HG03060 (cell line): ENCODE measurements around the gene SCAF4.
"Not testable (repeated sequence)": the region's sequence is repeated elsewhere in the genome, so short reads cannot be mapped to it uniquely, and the experiment has no call there.

Source experiments
- ATAC-seq: cut with Tn5 transposase; IDR thresholded peaks from one replicate; pipeline ENCODE4 v1.9.1; 2021; ENCODE audit warnings: low read depth, moderate number of reproducible peaks; ENCODE audit not compliant: unreplicated experiment

Gene SCAF4

DNA sequence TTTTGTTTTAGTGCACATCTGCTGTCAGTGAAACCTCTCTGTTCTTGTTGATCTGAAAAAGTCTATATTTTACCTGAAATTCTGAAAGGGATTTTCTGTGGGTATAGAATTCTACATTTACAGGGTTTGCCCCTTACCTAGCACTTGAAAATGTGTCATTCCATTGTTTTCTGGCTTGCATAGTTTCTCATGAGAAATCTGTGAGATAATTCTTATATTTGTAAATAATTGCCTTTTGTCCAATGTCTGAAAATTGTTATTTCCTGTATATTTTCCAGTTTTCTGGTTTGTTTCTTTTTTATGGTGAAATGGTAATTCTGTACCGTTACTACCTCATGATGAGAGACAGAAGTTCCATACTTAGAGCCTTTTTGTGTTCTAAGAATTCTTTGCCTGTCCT, 11.8 kb upstream of the SCAF4 start:
- no peak for ATAC-seq

DNA sequence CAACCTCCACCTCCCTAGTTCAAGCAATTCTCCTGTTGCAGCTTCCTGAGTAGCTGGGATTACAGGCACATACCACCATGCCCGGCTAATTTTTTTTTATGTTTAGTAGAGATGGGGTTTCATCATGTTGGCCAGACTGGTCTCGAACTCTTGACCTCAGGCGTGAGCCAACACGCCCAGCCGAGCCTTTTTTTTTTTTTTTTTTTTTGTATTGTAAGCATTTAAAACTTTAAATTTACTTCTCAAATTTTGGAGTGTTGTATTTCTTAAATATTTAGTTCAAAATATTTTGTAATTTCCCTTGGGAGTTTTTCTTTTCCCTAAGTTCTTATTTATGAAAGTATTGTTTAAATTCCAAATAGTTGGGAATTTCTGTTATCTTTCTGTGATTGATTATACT, 9.2 kb upstream of the SCAF4 start:
- no peak for ATAC-seq

DNA sequence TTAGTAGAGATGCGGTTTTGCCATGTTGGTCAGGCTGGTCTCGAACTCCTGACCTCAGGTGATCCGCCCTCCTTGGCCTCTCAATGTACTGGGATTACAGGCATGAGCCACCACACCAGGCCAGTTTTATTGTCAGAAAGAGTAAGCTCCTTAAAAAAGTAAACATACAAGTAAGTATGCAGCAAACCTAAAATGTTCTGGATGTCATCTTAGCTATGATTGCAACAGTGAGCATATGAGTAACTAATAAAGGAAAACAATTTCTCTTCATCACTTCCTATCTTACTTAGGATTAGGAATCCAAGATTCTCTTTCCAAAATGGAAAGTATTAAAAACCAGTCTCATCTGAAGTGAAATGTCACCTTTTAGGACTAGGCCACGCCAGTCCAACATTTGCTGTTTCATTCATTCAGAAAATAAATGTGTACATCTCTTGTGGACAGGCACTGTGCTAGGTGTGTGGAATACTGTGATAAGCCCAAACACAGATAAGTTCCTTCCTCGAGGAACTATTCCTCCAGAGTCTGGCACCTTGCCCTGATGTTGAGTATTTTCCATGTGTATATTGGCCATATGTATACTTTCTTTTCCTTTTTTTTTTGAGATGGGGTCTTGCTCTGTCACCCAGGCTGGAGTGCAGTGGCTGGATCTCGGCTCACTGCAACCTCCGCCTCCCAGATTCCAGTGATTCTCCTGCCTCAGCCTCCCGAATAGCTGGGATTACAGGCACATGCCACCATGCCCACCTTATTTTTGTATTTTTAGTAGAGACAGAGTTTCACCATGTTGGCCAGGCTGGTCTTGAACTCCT, 5.9 kb upstream of the SCAF4 start:
- ATAC-seq: not testable (repeated sequence)

DNA sequence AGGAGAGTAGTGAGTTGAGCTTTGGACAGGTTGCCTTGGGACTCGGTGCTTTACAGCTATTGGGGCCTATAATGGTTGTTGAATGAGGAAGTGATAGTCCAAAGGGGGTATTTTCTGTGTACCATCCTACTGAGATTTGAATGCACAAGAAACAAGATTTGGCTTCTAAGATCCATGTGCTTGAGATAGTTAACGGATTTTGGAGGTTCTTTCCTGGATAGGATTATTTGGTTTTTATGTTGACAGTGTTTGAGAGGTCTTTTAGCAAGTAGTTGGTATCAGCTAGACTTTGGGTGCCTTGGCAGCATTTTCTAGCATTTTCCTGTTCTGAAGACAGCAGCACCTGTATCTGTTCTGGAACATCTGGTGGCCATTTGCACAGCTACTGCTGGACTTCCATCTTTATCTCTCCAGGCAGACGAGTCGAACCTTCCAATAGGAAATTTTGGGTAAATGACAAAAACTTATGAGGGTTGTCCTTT, 3.6 kb upstream of the SCAF4 start:
- no peak for ATAC-seq

DNA sequence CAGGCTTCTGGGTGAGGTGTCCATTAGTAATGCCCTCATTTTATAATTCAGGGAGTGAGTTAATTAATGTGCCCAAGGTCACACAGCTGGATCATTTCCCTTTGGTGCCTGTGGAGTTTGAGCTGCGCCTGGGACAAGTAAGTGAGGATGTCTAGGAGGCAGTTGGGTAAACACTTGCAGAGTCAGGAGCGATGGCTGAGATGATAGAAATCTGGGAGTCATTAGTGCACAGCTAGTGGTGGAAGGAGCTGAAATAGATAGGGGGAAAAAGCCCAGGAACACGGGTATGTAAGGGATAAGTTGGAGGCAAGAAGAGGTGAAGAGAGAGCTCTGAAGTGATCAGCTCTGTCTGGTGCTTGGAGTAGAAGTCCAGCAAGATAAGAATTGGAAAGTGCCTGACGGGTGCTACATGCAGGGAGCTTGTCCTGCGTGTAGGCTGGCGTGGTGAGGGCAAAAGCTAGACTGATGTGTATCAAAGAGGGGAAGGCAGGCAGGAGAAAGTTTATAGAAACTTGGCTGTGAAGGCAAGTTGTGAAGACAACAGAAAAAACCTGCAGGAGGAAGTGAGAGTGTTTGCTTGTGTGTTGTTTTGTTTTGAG, 1.7 kb upstream of the SCAF4 start:
- no peak for ATAC-seq

DNA sequence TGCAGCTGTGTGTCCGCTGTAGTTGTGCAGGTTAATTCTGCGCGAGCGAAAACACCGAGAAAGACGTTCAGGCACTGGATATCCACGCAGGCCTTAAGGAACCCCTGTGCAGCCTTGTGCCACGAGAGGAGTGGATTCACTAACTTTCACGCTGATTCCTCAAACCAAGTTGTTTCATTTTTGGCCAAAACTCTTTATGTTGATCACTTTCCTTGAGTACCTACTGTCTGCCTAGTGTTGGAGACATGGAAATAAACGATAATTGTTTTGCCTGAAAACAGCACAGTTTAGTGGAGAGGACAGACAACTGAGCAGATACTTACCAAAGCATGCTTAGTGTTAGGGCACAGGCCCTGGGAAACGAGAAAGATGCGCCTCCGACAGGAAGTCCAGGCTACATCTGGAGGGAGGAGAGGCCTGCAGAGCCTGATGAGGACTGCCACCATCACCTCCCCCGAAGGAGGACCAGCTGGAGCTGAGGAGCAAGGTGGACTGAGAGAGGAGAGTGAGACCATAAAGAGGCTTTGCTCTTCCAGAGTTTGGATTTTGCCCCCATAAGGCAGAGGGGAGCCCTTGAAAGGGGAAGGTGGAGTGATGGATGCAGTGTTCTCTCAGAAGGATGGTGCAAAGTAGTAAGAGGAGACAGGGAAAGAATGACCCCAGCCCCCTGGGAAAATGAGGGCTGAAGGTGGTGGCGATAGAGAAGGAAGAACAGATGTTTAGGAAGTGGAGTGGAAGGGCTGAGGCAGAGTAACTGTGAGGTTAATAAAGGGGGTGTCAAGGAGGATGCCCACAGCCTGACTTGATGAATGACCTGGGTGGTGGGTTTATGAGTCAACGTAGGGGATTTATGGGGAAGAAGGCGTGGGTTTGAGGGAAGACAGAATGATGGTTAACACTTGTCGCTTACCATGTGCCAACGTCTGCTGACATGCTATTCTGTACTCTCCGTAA, 956 bp upstream of the SCAF4 start:
- no peak for ATAC-seq

DNA sequence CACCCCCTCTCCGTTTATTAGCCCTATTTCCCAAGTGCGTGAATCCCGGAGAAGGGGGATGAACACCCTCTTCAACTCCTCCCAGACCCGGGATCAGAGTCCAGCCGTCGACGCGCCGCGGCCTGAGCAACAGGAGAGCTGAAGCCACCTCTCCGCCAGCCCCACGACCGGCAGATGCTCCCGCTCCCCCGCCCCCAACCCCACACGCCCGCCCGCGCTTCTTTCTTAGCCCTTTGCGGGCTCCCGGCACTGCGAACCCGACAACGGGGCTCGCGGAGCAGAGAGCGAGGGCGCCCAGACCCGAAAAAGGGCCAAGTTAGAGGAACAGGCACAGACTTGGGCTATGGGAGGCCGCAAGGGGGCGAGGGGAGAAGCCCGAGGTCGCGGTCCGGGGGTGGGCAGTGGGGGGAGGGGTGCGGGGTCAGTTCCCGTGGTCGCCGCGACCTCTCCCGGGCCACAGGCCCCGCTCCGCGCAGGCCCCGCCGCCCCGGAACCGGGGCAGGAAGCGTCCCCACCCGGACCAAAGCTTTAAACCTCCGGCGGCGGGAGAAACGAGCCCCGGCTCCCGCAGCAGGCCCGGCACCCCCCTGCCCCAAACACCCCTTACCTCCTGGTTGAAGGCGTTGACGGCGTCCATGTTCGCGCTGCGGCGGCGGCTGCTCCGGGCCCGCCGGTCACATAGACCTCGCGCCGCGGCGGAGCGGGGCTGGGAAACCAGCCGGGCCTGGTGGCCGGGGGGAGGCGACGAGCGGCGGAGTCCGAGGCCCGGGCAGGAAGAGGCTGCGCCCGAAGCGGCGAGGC, 662 bp downstream of the SCAF4 start:
- peak; percentile 7 for ATAC-seq

DNA sequence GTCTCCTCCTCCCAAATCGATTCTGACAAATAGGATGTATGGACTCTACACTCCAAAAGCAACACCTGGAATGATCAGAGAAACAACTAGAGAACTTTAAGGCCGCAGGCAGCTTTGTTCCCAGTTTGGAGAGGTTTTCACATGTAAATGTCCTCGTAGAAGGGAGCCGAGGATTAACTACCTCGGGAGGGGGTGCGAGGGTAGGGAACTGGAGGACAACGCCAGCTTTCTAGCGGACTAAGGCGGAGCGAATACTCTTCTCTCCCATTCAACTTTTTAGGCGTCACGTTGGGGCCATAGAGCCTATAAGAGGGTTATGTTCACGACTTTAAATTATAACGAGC, 1.2 kb downstream of the SCAF4 start:
- ATAC-seq: no peak

DNA sequence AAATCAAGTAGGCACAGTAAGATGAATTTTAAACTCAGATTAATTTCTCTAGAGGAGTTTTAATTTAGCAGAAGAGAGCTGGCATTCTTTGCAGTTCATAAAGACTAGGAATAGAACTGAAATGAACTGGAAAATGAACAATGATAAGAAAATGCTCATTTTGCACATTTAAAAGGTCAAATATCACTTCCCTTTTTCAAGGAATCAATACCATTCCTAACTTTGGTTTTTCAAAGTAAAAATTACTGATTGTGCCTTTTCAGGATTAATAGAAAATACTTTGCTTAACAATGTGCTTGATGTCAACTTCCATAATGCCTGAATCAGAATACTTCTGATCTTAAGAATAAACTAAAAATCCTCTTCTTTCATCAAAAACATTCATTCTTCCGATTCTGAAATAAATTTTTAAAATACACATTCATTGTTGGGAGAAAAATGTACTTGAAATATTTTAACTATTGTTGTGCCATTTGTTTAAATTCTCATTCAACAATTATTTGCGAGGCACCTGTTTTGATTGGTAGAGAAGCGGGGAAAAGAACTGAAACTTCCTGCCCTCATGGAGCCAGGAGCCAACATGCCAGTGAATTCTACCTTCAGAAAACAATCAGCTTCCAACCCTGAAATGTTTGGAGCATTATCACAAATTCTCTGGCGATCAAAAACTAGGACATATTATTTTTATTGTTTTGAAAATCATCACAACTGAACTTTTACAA, 2.1 kb downstream of the SCAF4 start:
- no peak for ATAC-seq

DNA sequence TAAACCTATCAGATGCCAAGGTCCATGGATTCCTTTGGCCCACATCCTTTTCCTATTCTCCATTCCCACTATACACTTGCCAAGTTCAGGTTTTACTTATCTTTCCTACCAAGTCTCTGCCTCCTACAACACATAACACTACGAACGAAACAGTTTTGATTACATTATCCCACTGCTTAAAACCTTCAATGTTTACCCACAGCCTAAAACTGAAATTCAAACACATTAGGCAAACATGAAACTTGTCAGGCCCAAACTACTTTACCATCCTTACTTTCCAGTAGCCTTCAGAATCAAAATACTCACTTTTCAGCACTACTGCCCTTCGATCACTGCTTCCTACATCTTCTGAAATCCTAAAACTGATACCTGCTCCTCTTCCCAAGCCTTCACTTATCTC, 3.0 kb downstream of the SCAF4 start:
- ATAC-seq: no peak

DNA sequence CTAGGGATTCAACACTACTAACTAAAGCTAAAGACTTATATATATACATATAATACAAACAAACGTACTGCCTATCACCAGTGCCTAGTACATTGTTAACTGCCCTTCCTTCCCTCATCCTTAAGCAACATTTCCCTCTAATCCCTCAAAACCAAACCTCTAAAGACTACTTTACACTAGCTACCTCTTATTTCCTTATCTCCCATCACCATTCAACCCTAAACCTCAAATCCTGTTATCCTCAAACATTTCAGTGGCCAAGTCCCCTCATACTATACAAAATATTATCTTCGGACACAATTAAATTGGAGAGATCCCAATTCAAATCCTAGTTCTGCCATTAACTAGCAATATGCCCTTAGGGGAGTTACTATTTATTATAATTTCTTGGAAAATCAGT, 3.7 kb downstream of the SCAF4 start:
- no peak for ATAC-seq

DNA sequence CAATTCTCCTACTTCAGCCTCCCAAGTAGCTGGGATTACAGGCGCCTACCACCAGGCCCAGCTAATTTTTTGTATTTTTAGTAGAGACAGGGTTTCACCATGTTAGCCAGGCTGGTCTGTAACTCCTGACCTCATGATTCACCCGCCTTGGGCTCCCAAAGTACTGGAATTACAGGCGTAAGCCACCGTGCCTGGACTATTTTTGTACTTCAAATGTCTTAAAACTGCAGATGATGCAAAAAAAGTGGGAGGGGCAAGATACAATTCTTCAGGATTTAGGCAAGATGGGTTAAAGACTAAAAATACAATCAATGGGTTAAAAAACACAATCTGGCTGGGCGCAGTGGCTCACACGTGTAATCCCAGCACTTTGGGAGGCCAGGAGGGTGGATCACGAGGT, 4.7 kb downstream of the SCAF4 start:
- no peak for ATAC-seq

DNA sequence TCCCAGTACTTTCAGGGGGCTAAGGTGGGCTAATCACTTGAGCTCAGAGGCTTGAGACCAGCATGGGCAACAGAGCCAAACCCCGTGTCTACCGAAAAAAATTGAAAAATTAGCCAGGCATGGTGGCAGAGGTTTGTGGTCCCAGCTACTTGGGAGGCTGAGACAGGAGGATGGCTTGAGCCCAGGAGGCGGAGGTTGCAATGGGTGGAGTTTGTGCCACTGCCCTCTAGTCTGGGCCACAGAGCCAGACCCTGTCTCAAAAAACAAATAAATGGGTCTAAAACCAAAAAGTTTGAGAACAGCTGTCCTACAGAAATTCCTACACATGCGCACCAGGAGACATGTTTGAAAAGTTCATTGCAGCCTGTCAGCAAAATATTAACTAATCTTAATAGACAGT, 5.5 kb downstream of the SCAF4 start:
- ATAC-seq: no peak

DNA sequence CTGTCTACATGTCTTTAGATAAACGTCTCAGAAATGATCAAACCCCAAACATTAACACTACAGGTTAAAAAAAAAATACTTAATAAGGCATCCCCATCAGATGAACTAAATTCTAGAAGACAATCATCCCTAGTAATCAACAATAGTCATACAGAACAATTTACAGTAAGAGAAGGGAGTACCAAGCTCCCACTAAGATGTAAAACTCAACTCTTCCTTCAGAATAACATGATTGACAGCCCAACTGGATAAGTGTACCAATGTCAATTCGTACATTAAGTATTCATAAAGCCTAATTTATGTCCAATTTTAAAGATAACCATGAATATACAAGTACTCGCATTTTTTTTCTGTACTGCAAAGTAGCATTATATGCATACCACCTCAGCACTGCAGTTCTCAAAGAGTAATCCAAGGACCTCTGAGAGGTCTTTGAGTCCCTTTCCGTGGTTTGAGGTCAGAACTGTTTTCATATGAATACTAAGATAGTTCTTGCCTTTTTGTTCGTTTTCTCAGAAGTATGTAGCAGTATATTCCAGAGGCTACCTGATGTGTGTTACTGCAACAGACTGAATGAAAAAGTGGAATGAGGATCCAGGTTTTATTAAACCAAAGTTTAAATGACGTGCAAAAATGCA, 6.6 kb downstream of the SCAF4 start:
- ATAC-seq: no peak

DNA sequence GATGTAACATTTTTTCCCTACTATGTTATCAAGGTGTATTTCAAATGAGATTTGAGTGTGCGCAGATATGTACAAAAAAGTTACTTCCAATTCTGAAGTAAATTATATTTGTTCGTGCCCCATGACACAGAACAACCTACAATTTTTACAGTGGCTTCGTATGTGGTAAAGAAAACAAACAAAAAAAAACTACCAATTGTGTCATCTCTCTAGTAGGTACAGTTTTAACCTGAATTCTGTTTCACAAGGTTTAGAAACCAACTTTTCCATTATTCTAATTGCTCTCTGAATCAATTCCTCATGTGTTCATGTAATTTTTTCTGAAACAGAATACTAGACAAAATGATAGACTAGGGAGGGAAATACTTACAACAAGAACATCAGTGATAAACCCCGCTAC, 7.4 kb downstream of the SCAF4 start:
- no peak for ATAC-seq

DNA sequence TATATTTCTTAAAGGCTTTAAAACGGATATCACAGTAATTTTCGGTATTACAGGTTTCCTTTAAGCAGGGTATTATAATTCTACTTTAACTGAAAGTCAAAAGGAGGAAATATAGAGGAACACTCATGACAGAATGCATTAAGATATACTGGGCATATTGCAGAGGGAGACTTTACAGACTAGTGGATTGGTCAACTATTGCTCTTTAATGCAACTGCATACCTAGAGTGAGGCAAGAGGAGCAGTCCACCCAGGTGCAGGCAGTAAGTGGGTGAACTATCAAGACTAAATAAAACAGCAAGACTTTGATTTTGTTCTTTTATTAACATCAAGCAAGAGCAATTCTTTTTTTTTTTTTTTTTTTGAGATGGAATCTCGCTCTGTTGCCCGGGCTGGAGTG, 10.5 kb downstream of the SCAF4 start:
- ATAC-seq: no peak

DNA sequence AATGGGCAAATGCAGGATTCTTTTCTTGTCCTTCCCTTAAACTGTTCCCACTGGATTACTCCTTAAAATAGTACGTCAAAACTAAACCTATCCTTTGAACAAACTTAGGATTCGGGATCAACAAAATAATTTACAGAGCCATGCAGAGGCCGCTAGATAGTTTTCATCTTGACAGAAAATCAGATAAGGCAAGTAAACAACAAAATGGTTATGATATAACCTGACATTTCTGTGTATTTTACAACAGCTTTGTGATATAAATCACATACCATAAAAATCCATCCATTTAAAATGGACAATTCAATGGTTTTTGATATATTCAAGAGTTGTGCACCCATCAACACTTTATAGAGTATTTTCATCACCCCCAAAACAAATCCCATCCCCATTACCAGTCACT, 11.2 kb downstream of the SCAF4 start:
- no peak for ATAC-seq

DNA sequence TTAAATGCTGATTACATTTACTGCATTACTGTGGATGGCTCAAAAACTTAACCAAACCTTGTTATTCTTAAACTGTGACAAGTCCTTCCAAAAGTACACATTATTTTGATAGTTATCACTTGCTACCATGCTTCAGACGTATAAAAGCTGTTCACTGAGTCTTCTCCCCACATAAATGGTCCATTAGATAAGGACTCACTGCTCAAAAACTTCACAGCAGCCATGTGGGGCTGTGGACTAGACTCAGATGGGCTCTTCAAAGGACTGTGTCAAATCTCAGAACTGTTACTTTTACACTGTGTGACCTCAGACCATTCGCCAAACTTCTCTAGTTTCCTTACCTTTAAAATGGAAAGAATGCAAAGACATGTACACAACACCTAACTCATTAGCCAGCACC, 11.6 kb downstream of the SCAF4 start:
- ATAC-seq: no peak

DNA sequence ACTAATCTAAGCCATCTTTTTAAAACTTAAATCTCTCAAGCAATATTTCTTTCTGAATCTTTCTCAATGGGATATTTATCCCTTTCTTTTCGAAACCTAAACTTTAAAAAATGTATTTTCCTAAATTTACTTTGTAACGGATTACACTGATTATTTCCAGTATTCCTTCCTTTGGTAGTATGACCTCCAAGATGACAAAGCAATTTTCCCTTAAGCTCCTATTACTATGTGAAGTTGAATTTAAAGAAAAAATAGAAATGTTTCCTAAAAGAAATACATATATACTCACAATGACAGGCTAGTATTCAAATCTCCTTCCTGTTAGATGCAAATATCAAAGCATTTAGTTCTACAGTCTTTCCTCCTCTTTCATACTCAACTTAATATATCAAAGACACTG, 15.8 kb downstream of the SCAF4 start:
- no peak for ATAC-seq
